ENCODE data around the gene FILIP1L.

Gene FILIP1L

GRCh38 chr3:99911433-99911832 lies 202.9 kb downstream of the FILIP1L start:
- peak; percentile 63 for DNase-seq

- no peak for DNase-seq
These were observed 203.5 kb downstream of the FILIP1L start for GRCh38 chr3:99910752-99911290.

DNA sequence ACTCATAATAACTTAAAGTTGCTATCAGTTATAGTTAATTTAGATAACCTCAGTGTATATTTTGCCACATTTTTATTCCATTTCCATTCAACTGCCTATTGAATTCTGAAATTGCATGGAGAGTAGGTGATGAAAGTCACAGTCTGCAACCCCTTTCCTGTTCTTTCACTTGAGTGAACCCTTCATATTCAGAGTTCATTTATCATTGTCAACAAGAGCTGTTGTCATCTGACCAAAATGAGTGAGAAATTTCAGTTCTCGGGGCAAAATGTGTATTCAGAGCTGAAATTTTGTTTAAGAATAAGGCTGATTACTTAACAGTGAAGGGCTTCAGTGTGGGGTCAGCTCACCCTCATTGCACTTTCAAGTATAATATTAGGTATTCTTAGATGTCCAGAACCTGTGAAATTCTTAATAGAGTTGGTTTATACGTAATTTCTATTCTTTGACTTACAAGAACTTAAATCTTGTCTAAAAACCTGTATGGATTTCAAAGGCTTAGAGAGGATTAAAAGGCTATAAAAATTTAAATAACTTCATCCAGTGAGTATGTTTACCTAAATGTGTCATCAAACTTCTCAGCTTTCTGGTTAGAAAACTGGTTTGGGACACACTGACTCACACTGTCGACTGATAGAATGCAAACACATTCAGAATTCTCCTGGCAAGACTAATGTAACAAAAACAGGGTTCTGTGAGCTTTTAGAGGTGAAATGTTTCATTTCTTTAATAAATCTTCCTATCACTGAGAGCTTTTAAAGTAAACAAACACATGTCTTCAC lies 204.4 kb downstream of the FILIP1L start:
- no peak for DNase-seq

- DNase-seq: no peak
These were observed 206.2 kb downstream of the FILIP1L start for GRCh38 chr3:99907959-99908544.

GRCh38 chr3:99903869-99904268 lies 210.4 kb downstream of the FILIP1L start:
- DNase-seq: no peak

- no peak for DNase-seq
These were observed 212.2 kb downstream of the FILIP1L start for GRCh38 chr3:99902091-99902490.

DNA sequence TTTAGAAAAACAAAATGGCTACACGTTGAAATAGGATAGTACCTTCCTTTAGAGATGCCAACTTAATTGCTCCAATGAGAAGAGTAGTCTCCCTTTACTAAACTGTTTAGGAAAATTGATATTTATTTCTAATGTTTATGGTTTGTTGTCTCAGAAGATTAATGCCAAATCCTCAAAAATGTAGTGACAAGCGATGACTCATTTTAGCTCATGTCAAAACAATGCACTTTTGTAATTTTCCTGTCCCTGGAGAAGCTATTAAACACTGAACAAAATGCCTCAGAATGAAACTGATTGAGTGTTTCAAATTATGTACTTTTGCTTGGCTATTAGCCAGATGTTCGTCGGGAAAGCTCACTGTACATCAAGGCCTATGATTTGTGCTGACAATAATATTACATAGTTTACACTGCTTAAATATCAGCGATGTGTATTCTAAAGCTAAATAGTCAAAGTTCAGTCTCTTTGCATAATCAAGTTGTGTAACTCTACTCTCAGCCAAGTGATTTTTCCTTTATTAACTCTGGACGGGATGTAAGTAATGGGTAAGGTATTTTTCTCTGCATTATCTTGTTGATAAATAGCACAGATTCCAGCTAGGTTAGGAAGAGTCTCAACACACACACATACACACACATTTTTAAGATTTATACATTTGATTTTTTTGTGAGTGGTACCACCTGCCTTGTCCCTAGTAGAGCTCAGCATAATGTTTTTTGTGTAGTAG lies 212.9 kb downstream of the FILIP1L start:
- no peak for DNase-seq

GRCh38 chr3:99900248-99900647 lies 214.1 kb downstream of the FILIP1L start:
- DNase-seq: no peak

DNA sequence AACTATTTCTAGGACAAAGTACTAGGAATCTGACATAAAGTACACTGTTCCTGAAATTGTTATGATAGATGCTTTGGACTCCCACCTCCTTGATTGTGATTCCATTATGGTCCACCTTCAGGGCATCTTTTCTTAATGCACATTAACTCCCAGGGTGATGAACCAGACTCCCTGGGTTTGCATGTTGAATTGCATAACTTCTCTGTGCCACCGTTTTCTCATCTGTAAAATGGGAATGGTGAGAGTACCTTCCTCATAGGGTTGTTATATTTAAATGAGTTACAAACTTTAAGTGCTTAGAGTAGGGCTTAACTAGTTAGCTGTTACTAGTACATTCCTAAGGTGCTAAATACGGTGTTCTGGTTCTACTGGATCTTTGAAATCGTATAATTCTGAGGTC lies 214.7 kb downstream of the FILIP1L start:
- DNase-seq: no peak

- no peak for DNase-seq
These were observed 217.8 kb downstream of the FILIP1L start for GRCh38 chr3:99896482-99896881.

- DNase-seq: peak; percentile 57
These were observed 218.4 kb downstream of the FILIP1L start for GRCh38 chr3:99895703-99896441.

GRCh38 chr3:99895131-99895696 lies 219.1 kb downstream of the FILIP1L start:
- no peak for DNase-seq

GRCh38 chr3:99892332-99892731 lies 222.0 kb downstream of the FILIP1L start:
- no peak for DNase-seq

- no peak for DNase-seq
These were observed 222.6 kb downstream of the FILIP1L start for GRCh38 chr3:99891610-99892285.

GRCh38 chr3:99885851-99886250 lies 228.4 kb downstream of the FILIP1L start:
- no peak for DNase-seq

DNA sequence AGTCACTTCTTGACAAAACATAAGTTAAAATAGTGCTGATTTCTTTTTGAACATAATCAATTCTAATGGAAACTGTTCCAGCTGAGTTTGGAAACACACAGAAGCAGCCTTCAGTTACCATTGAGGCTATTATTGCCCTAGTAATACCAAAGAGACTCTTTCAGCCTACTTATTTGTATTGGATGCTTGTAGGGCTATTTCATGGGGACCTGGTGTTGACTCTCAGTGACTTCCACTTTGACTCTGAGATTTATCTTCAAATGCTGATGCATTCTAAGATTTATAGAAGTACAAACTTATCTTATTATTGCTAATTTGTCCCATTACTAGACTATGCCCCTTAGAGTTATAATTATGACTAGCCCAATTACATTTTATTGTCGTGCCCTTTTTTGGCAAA lies 229.2 kb downstream of the FILIP1L start:
- no peak for DNase-seq

- DNase-seq: no peak
These were observed 229.8 kb downstream of the FILIP1L start for GRCh38 chr3:99884484-99884883.

DNA sequence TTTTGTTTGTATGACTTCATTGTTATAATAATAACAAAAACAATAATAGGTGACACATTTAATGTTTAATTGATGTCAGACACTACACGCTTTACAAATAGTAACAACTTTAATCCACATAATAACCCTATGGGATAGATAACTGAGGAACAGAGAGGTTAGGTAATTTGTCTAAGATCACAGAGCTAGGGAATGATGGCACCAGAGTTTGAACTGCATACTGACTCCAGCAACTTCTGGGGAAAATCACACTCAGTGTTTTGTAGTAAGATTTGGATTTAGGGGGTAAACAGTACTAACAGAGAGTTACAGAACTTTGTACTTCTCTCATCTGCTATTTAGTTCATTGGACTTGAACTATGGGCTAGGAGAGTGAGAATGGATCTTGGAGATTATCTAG lies 230.6 kb downstream of the FILIP1L start:
- DNase-seq: no peak

GRCh38 chr3:99883138-99883461 lies 231.2 kb downstream of the FILIP1L start:
- no peak for DNase-seq

GRCh38 chr3:99882436-99883137 lies 231.7 kb downstream of the FILIP1L start:
- DNase-seq: no peak

GRCh38 chr3:99881121-99881524 lies 233.2 kb downstream of the FILIP1L start:
- DNase-seq: no peak

- DNase-seq: no peak
These were observed 235.0 kb downstream of the FILIP1L start for GRCh38 chr3:99879275-99879674.

Measured in islet precursor cell (in vitro differentiated cells).